HG02642 (cell line): ENCODE results near the gene RASSF8.
"Not testable (repeated sequence)": the region's sequence is repeated elsewhere in the genome, so short reads cannot be mapped to it uniquely, and the experiment has no call there.

Source experiments
- ATAC-seq: cut with Tn5 transposase; IDR thresholded peaks from one replicate; pipeline ENCODE4 v1.9.1; 2021; ENCODE audit warnings: mild to moderate bottlenecking; ENCODE audit not compliant: unreplicated experiment, poor library complexity

RASSF8 gene

GRCh38 chr12:26052652-26053051 is 94.2 kb downstream of the RASSF8 start:
- ATAC-seq, result no peak

- ATAC-seq, result no peak
Observed at GRCh38 chr12:26054383-26054782, 95.9 kb downstream of the RASSF8 start.

GRCh38 chr12:26055087-26055486 is 96.6 kb downstream of the RASSF8 start:
- no peak for ATAC-seq

- no peak for ATAC-seq
Observed at GRCh38 chr12:26056335-26056734, 97.9 kb downstream of the RASSF8 start.

- not testable (repeated sequence) for ATAC-seq
Observed at GRCh38 chr12:26057271-26057670, 98.8 kb downstream of the RASSF8 start.

- ATAC-seq, result no peak
Observed at GRCh38 chr12:26058308-26058707, 99.8 kb downstream of the RASSF8 start.

- ATAC-seq, result peak; percentile 61
Observed at GRCh38 chr12:26058818-26059217, 100.3 kb downstream of the RASSF8 start.

- no peak for ATAC-seq
Observed at GRCh38 chr12:26062006-26062405, 103.5 kb downstream of the RASSF8 start.

- no peak for ATAC-seq
Observed at GRCh38 chr12:26062566-26062965, 104.1 kb downstream of the RASSF8 start.

GRCh38 chr12:26065451-26065850 is 107.0 kb downstream of the RASSF8 start:
- no peak for ATAC-seq

- ATAC-seq, result no peak
Observed at GRCh38 chr12:26068503-26068902, 110.0 kb downstream of the RASSF8 start.

GRCh38 chr12:26069796-26070195 is 111.3 kb downstream of the RASSF8 start:
- no peak for ATAC-seq

- no peak for ATAC-seq
Observed at GRCh38 chr12:26077915-26078702, 119.6 kb downstream of the RASSF8 start.

GRCh38 chr12:26080911-26081310 is 122.4 kb downstream of the RASSF8 start:
- no peak for ATAC-seq

GRCh38 chr12:26086936-26087335 is 128.5 kb downstream of the RASSF8 start:
- no peak for ATAC-seq

GRCh38 chr12:26088998-26089397 is 130.5 kb downstream of the RASSF8 start:
- peak; percentile 99 for ATAC-seq

GRCh38 chr12:26090836-26091510 is 132.5 kb downstream of the RASSF8 start:
- ATAC-seq, result no peak

- no peak for ATAC-seq
Observed at GRCh38 chr12:26091822-26092221, 133.3 kb downstream of the RASSF8 start.

GRCh38 chr12:26092346-26093105 is 134.0 kb downstream of the RASSF8 start:
- no peak for ATAC-seq

GRCh38 chr12:26095186-26095585 is 136.7 kb downstream of the RASSF8 start:
- no peak for ATAC-seq

- no peak for ATAC-seq
Observed at GRCh38 chr12:26096036-26096435, 137.6 kb downstream of the RASSF8 start.
